GM21423 (cell line): ENCODE measurements around the gene PRRX2.

ENCODE experiments used
- ATAC-seq: cut with Tn5 transposase; IDR thresholded peaks from one replicate; pipeline ENCODE4 v1.9.1; 2021; ENCODE audit warnings: mild to moderate bottlenecking, moderate library complexity; ENCODE audit not compliant: unreplicated experiment

The PRRX2 gene

DNA sequence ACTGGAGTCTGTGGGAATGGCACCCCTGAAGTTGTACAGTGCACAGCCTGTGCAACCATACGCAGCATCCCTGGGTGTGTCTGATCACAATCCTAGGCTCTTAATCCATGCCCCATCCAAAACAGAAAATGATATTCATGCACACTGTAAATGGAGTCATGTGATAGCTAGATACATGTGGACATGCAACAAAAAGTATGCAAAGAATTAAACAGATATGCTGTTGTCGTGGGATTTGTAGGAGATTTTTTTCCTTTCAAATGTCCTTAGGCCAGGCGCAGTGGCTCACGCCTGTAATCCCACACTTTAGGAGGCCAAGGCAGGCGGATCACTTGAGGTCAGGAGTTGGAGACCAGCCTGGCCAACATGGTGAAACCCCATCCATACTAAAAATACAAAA lies 36.1 kb downstream of the PRRX2 start:
- no peak for ATAC-seq

DNA sequence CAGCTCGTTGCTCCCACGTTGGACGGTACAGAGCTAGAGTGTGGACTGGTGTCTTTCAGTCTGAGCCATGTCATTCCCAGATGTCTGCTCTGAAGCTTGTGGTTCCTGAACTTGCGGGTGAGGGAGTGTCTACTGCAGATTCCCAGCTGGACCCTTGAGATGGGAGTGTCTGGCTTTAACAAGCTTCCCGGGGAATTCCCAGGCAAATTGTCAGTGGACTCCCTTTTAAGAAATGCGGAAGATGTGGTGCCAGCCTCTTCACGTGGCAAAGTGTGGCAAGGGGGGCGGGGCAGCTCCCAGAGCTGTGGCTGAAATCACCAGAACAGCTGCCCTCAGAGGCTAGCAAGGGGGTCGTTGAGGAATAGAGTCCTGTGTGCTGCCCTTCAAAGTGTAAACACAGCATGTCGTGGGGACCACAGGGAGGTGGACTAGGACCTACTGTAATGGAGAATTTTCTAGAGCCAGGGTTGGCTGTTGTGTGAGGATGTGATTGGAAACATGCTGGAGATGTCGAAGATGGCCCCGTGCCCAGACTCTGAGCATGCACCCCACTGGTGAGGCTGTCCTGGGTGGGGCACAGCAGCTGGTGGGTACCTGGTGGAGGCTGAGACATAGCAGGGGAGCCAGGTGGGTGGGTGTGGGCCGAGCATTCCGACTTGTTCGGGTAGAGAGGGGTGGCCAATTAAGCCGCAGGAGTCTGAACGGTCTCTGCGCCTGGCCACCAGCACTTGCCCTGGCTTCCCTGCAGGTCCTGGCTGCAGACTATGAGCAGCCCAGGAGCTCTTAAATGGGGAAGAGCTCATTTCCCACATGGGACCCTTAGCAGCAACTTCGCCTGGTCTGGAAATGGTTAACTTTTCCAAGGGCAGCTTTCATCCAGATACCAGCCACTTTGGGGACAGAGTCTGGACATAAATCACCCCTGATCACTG lies 37.4 kb downstream of the PRRX2 start:
- no peak for ATAC-seq

DNA sequence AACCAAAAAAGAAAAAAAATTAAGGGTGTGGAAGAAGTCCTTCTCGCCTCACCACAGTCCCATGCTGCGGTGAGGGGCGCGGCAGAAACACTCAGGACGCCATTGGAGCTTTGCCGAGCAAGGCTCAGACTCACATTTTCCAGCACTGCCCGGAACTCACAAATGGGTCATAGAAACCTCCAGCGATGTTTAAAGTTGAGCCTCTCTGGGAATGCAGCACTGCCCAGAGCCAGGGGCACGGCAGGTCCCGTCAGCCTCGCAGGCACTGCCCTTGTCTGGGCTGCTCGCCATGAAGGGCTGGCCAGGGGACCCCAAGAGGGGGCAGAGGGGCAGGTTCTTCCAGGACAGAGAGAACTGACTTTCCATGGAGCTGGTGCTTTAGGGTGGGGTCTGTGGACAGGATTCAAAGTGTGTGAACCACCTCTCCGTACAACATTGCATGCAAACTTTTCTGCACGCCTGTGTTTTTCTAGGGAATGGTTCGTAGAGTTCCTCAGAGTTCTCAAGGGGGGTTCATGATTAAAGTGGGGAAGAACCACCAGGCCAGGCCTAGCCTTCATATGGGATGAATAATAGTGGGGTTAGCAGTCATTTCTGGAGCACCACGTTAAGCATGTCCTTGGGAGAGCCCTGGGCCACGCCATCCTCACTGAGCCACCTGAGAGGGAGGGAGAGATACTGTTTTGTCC lies 38.4 kb downstream of the PRRX2 start:
- ATAC-seq = no peak

DNA sequence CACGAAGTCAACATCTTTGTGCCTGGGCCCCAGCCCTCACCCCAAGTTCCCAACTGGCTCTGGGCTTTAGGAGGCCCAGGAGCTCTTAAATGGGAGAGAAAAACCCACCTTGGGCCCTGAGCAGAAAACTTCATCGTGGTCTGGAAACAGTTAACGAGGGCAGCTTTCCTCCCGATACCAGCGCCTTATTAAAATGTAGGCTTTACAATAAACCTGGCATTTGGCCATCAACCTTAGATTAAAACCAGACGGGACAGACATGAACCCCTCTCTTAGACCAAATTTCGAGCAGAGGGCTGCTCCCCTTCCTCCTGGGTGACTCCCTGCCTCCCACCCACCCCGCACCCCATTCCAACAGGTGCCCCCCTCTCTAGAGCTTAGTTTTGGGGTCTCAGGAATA lies 39.4 kb downstream of the PRRX2 start:
- ATAC-seq = no peak

- no peak for ATAC-seq
Observed at GRCh38 chr9:129708793-129709192, 43.3 kb downstream of the PRRX2 start.

DNA sequence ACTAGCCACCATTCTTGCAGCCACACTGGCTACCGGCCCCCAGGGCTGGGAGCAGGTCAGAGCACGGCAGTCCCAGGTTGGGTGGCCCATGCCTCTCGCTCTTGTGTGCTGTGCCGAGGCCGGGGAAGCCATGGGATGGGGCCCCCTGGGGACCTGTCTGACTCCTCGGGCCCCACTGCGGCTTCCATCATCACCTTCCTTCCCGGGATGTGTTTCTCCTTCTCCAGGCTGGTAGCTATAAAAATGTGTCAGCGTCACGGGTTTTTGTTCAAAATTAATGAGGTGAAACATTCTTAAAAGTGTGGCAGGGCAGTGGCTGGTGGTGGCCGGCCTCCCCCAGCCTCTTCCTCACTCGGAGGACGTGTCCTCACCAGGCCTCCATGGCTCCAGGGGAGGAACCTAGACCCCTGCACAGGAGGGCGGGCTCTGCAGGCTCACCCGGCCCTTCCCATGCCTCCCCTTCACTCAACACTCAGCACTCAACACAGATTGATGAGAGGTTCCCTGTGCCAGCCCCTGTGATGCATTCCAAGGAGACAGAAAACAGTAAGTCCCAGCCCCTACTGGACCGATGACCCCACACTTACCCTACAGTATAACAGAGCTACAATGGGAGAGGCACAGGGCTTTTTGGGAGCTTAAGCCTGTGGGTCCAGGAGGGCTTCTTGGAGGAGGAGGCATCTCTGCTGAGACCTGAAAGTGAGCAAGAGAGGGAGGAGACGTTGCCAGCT lies 44.2 kb downstream of the PRRX2 start:
- ATAC-seq = no peak

GRCh38 chr9:129710169-129710453 lies 44.7 kb downstream of the PRRX2 start:
- no peak for ATAC-seq

DNA sequence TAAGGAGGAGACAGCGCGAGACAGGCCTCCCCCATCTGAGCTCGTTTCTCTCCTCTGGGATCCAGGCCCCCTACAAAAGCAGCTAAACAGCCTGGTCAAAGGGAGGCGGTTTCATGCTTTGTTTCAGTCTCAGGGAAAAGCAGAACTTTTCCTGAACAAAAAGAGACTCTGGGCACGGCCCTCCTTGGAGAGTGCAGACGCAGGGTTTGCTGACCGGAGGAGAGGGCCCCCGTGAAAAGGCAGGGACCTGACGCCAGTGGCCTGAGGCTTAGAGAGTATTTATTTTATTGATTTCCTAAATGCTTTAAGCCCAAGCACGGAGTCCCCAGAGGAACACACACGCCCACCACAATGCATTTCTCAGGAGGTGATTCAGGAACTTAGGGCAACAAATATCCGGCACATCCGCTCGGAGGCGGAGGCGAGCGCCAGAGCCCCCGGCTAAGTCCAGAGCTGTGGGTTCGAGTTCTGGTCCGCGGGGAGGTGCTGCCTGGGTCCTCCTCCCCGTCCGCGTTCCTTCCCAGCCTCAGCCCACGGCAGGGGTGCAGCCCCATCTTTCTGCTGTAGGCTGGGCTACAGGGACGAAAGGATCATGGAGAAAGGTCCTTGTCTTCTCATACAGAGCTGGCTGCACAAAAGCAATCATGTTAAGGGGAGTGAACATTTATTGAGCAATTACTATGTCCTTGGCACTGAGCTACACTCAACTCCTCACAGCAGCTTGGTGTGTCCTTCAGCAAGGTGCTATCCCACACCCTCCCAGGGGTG lies 47.4 kb downstream of the PRRX2 start:
- ATAC-seq = no peak

DNA sequence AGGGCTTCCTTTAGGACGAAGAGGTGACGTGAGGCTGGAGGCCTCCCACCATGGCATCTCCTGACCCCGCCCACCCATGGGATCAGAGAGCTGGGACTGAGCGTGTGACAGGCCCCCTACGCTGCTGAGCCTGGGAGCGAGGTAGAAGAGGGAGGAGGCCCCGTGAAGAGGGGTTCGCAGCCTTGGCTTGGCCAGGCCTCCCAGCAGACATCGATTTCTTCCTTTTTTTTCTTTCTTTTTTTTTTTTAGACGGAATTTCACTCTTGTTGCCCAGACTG lies 47.9 kb downstream of the PRRX2 start:
- no peak for ATAC-seq

DNA sequence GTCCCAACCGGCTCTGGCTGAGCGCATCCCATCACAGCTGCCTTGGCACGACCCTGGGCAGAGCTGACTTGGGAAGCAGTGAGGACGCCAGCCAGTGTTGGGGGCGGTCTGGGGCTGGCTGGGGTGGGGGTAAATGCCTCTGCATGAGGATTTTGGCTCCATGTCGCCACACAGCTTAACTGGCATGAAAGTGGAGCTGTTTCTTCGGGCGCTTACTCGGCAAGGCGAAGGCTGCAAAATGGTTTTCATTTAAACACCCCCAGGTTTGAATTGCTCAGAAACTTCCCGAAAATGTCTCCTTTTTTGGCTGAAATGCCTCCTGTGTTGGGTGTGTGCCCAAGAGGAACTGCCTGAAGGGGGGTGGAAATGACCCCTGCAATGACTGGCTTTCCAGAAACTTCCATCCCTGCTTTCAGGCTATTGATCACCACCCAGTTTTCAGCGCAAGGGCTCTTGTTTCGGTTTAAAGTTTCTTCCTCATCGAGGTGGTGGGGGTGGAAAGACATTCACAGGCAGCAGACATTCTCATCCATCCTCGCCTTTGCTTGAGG lies 49.1 kb downstream of the PRRX2 start:
- no peak for ATAC-seq

- ATAC-seq = no peak
Observed at GRCh38 chr9:129716091-129716490, 50.6 kb downstream of the PRRX2 start.

- no peak for ATAC-seq
Observed at GRCh38 chr9:129717991-129718390, 52.5 kb downstream of the PRRX2 start.

GRCh38 chr9:129718647-129719046 lies 53.2 kb downstream of the PRRX2 start:
- ATAC-seq = no peak

- ATAC-seq = no peak
Observed at GRCh38 chr9:129719135-129719534, 53.7 kb downstream of the PRRX2 start.

GRCh38 chr9:129720181-129720864 lies 54.9 kb downstream of the PRRX2 start:
- no peak for ATAC-seq

DNA sequence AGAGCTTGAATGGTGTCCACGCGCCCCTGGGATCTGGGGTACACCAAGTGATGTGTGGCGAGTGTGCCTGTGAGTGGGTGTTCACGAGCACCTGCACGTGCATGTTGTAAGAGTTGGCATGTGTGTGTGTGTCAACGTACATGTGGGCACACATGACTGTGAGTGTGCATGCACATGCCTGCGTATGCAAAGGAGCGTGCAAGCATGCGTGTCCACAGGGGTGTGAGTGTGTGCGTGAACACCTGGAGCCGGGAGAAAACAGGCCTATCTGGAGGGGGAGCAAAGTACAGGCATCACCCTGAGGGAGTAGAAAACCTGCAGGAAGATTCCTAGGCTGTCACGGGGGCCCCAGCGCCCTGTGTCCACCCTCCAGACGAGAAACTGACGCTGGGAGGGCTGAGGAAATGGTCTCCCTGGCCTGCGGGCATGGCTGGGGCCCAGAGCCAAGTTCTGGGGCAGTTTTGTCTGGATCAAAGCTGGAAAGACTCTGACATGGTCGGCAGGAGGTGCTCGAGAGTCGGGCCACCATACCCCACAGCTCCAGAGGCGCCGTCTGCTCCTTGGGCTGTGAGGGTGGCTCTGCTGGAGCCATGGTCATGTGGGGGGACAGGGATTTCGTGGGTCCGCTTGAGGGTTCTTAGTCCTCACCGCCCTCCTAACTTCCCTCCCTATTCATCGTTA lies 55.6 kb downstream of the PRRX2 start:
- ATAC-seq = no peak

GRCh38 chr9:129722913-129723312 lies 57.5 kb downstream of the PRRX2 start:
- no peak for ATAC-seq

DNA sequence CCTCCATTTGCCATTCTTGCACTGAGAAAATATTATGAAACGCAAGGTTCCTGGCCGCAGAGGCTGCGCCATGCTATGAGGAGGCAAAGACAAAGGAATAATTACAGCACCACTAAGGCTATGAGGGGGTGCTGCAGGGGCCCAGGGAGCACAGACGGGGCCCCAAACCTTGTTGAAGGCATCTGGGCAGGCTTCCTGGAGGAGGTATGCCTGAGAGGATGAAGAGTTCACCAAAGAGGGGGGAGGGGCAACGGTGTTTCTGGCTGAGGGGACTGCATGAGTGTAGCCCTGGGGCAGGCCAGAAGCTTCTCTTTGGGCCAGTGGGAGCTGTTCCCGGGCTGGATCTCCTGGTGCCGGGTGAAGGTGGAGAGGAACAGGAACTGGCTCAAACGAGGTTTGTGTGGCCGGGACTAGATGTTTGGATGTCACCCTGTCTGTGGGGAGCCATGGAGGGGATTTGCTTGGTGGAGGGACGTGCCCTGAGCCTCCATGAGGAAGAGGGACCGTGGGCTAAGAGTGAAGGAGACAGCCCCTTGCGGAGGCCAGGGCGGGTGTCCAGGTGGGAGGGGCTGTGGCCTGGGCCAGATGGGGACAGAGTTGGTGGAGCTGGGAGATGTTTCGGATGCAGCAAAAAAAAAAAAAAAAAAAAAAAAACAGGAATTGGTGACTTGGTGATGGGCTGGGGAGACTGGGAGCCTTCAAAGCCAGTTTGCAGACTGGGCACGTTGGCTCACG lies 59.2 kb downstream of the PRRX2 start:
- ATAC-seq = no peak

DNA sequence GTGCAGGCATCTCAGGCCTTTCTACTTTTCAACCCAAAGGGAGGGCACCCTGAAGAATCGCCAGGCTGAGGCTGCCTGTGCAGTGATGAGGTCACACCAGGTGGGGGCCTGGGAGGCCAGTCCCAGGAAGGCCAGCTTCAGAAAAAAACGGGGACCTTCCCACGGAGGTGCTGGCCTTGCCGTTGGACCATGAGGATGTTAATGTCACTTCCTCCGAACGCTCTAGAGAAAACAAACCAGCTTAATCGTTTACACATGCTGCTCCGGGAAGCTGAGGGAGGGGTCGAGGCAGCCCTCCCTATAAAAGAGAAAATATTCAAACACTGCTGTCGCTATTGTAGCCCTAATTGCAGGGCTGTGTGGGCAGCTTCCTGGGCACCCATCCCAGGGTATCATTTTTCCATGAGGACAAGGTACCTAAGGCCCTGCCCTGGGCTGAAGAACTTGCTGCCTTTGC lies 60.4 kb downstream of the PRRX2 start:
- ATAC-seq = no peak
